ENCODE results near the gene TRIM8.

Gene TRIM8

DNA sequence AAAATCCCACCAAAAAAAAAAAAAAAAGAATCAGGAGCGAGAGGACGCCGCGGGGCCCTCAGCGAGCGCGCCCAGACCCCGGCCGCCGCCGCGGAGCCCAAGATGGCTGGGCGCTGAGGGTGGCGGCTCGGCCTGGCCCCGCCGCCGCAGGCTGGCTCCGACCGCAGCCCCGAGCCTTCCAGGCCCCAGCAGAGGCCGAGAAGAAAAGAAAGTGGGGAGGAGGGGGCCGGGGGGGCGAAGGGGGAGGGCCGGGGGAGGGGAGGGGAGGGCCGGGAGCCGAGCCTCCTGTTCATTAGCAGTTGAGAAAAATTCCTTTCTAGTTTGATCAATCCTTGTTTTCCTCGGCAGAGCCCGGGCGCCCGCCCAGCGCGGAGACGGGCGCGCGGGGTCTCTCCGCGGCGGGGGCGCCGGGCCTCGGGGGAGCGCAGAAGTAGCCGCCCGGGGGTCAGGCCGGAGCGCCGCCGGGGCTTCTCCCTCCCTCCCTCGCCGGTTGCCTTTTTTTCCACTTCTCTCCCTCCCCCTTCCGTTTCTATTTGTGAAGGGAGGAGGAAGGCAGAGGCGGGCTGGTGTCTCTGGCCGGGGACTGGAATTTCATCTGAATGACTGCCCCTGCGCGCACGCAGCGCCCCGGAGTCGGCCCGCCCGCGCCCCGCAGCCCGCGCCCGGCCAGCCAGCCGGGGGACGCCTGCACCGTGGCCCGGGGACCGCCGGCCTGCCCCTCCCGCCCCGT is 778 bp upstream of the TRIM8 start:
- H3K27ac ChIP-seq: peak overlapping the region; percentile 98
- TF ChIP-seq, protein P1, sequence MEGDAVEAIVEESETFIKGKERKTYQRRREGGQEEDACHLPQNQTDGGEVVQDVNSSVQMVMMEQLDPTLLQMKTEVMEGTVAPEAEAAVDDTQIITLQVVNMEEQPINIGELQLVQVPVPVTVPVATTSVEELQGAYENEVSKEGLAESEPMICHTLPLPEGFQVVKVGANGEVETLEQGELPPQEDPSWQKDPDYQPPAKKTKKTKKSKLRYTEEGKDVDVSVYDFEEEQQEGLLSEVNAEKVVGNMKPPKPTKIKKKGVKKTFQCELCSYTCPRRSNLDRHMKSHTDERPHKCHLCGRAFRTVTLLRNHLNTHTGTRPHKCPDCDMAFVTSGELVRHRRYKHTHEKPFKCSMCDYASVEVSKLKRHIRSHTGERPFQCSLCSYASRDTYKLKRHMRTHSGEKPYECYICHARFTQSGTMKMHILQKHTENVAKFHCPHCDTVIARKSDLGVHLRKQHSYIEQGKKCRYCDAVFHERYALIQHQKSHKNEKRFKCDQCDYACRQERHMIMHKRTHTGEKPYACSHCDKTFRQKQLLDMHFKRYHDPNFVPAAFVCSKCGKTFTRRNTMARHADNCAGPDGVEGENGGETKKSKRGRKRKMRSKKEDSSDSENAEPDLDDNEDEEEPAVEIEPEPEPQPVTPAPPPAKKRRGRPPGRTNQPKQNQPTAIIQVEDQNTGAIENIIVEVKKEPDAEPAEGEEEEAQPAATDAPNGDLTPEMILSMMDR (IDR thresholded peaks at IDR 0.05): no peak
- no peak for TF ChIP-seq ZFX (IDR thresholded peaks at IDR 0.05; ENCODE audit: borderline replicate concordance)

DNA sequence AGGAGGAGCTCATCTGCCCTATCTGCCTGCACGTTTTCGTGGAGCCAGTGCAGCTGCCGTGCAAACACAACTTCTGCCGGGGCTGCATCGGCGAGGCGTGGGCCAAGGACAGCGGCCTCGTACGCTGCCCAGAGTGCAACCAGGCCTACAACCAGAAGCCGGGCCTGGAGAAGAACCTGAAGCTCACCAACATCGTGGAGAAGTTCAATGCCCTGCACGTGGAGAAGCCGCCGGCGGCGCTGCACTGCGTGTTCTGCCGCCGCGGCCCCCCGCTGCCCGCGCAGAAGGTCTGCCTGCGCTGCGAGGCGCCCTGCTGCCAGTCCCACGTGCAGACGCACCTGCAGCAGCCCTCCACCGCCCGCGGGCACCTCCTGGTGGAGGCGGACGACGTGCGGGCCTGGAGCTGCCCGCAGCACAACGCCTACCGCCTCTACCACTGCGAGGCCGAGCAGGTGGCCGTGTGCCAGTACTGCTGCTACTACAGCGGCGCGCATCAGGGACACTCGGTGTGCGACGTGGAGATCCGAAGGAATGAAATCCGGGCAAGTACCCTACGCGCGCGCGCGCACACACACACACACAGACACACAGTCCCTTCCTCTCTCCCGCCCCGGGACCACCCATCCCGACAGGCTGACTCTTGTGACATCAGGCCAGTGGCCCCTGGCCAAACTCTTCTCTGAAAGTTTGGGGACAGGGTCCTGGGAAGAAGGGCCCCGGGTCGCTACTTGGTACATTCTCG is 538 bp downstream of the TRIM8 start:
- TF ChIP-seq, protein P1 (IDR thresholded peaks at IDR 0.05): peak; percentile 83
- TF ChIP-seq ZFX (IDR thresholded peaks at IDR 0.05; ENCODE audit: borderline replicate concordance): no peak
- H3K27ac ChIP-seq: peak overlapping the region; percentile 98

DNA sequence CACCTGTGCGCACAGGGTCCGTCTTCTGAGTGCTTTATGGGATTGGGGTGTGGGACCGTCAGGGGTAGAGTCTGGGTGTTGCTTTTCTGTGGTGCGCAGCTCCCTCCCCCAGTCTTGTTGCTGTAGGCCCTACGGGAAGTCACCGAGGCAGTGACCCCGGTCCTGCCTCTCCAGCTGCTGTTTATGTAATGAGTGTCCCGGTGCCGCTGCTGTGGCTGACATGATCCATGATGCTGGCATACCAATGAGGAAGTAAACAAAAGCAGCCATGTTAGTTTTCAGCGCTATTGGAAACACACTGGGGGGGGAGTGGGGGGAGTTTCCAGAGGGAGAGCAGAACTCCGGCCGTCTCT is 1.1 kb downstream of the TRIM8 start:
- H3K27ac ChIP-seq: peak overlapping the region; percentile 98
- TF ChIP-seq ZFX (IDR thresholded peaks at IDR 0.05; ENCODE audit: borderline replicate concordance): no peak
- TF ChIP-seq, protein P1 (IDR thresholded peaks at IDR 0.05): no peak

DNA sequence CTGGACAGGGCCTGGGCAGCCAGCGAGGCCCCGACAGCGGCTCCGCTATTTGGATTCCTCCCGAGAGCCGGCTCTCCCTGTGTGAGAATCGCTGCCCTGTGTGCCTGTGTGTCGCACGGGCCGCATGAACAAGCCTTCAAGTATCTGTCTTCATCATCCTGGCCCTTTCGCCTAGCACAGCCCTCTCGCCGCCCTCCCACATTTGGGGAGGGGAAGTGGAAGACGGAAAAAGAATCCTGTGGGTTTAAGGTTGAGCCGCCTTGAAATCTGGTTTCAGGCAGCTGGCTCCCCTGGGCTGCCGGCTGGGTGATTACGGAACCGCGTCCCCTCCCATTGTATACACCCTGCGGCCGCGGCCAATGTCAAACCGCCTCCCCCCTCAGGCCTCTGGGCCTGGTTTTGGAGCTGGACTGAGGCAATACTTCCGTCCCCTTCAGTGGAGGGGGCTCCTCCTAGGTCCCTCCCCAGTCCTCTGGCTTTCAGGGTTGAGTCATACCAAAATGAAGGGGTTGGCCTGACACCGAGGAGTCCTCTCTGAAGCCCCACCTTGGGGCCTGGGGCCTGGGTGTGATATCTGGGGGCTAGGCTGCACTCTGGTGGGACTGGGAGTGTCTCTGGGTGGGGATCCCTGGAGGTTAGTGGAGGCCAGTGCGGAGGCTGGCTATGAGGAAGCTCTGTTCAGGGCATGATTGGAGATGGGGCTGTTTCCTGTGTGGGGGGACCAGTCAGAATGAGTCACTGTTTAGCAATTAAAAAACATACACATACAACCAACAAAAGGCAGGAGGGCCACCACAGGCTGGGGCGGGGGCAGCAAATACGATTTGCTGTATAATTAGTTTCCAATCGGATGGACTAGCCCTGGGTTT is 1.7 kb downstream of the TRIM8 start:
- TF ChIP-seq, protein P1 (IDR thresholded peaks at IDR 0.05): no peak
- no peak for TF ChIP-seq ZFX (IDR thresholded peaks at IDR 0.05; ENCODE audit: borderline replicate concordance)
- peak overlapping the region; percentile 98 for H3K27ac ChIP-seq

DNA sequence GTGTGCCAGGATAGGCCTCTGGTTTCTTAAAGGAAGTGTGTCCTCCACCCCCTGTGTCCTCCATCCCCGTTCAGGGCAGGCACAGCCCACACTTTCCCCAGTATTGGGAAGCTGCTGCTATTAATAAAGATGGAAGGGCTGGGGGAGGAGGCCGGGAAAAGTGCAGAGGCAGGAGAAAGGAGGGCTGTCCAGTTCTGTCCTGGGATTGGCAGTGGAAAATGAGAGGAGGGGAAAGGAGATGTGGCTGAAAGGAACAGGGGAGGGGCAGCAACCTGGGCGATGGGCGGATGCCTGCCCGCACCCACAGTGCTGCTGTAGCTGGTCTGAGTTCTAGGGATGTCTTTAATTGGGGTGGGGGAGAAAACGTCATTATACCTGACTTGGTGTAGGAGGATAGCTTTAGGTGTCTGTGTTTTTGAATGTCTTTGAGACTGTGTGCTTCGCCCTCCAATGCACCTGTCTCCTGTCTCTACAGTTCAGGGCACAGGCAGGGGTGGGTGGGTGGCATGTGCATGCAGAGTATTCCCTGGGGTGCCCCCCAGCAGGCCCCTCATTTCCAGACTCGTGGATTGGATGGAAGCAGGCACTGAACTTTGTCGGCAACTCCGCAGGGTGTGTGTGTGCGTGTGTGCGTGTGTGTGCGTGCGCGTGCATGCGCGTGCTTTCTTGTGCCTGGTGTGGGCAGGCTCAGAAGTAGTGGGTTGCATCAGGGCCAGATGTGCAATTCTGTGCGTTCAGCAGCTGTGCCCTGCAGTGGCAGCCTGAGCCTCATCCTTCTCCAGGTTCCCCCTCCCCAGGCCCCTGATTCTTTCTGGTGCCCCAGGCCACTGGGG is 2.5 kb downstream of the TRIM8 start:
- TF ChIP-seq ZFX (IDR thresholded peaks at IDR 0.05; ENCODE audit: borderline replicate concordance): no peak
- TF ChIP-seq, protein P1 (IDR thresholded peaks at IDR 0.05): no peak
- peak overlapping the region; percentile 98 for H3K27ac ChIP-seq

DNA sequence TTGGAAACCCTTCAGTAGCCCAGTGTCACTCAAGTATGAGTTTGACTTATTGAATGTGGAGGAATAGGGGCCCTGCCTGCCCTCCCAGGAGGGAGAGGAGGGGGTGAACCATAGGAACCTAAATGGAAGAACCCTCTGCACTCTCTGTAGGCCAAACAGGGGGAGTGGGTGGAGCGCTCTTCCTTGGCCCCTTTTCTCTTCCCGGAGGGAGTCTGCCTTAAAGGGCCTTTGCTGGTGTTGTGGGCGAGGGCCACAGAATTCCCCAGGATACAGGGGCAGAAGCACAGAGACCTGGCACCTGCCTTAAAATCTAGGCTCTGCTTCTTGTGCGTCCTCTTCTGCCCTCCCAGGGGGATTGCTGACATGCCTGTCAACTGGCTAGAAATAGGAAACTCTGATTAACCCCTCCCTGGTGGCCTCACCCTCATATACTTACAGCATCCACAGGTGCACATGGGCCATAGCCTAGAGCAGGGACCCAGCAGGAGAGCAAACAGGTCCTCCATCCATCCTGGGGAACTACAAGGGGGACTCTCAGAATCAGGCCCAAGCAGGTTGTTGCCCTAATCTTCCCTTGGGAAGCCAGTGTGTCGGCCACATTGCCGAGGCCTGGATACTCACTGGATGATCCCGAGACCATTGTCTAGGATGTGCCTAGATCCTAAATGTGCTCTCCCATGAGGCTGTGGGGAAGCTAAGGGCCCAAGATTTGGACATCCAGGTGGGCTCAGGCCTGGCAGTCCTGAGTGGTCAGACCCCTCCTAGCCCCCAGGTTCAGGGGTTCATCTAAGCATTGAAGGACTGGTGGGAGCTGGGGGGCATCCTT is 3.4 kb downstream of the TRIM8 start:
- no peak overlapping the region for H3K27ac ChIP-seq

More for the DNA sequence above, 3.4 kb downstream of the TRIM8 start:
- TF ChIP-seq, protein P1 (IDR thresholded peaks at IDR 0.05): no peak
- TF ChIP-seq ZFX (IDR thresholded peaks at IDR 0.05; ENCODE audit: borderline replicate concordance): no peak
